GM12865 (cell line): Measurements from ENCODE around the gene RAB6B.

ENCODE experiments used
- DNase-seq: peaks from one replicate; pipeline ENCODE4 v3.0.0; 2010; ENCODE audit warnings: low read depth
- H3K4me3 ChIP-seq: 2 replicates; pipeline ENCODE4 v1.5.1; 2011; ENCODE audit warnings: mild to moderate bottlenecking, low read depth, low read length, control low read depth
- CTCF ChIP-seq: IDR thresholded peaks from 2 replicates; pipeline ENCODE4 v1.5.1; 2011; ENCODE audit warnings: low read length, control low read depth, low read depth, inconsistent platforms; ENCODE audit not compliant: insufficient read depth; ENCODE audit errors: missing control alignments

The RAB6B gene

GRCh38 chr3:133776794-133777438 is 118.8 kb downstream of the RAB6B start:
- no peak overlapping the region for H3K4me3 ChIP-seq
- DNase-seq = no peak
- TF ChIP-seq CTCF = no peak

GRCh38 chr3:133775835-133776234 is 119.8 kb downstream of the RAB6B start:
- no peak overlapping the region for H3K4me3 ChIP-seq
- no peak for TF ChIP-seq CTCF

GRCh38 chr3:133775309-133775708 is 120.4 kb downstream of the RAB6B start:
- no peak for DNase-seq
- no peak for TF ChIP-seq CTCF
- no peak overlapping the region for H3K4me3 ChIP-seq

More at GRCh38 chr3:133775835-133776234, 119.8 kb downstream of the RAB6B start:
- no peak for DNase-seq
